K562 (cell line): Measurements from ENCODE around the gene MGST3. TPM values are rescaled to one million over a fixed set of nuclear protein-coding genes. Genes with fewer than 3 reads are reported as not detected.

Source experiments
- E2F6 ChIP-seq, 2 experiments: IDR thresholded peaks; 2 replicates each; pipeline ENCODE4 v1.6.1; 2011; ENCODE audit warnings: borderline replicate concordance in 1 of 2, control low read depth in 1 of 2, low read depth in 1 of 2, low read length in 1 of 2, mild to moderate bottlenecking in 1 of 2, mixed read lengths in 1 of 2, moderate library complexity in 1 of 2; ENCODE audit not compliant: insufficient read depth in 1 of 2, insufficient read length in 1 of 2, poor library complexity in 1 of 2, severe bottlenecking in 1 of 2; ENCODE audit errors: extremely low read depth in 1 of 2
- FOXK2 ChIP-seq, 2 experiments: fragments of 450-650 bp; IDR thresholded peaks in 1 of 2; conservative IDR thresholded peaks in 1 of 2; 2 replicates each; pipeline ENCODE4 v1.6.1; 2016; ENCODE audit warnings: low read depth in 2 of 2, mild to moderate bottlenecking in 1 of 2
- NR4A1 ChIP-seq, 2 experiments: fragments of 250-450 bp in 1 of 2; fragments of 450-650 bp in 1 of 2; sonication (Bioruptor Pico) in 1 of 2; IDR thresholded peaks; 2 replicates each; pipeline versions ENCODE4 v1.4.0 to v1.6.1; 2016 to 2020; ENCODE audit warnings: mild to moderate bottlenecking in 2 of 2, missing compliant biosample characterization in 1 of 2, missing genetic modification characterization in 1 of 2, moderate library complexity in 1 of 2
- POLR2H ChIP-seq: IDR thresholded peaks from 2 replicates; pipeline ENCODE4 v1.6.1; 2016; ENCODE audit warnings: missing genetic modification characterization, low read depth, mild to moderate bottlenecking, control low read depth, missing compliant biosample characterization, moderate library complexity
- SMARCB1 ChIP-seq: IDR thresholded peaks from 2 replicates; pipeline ENCODE4 v1.6.1; 2011; ENCODE audit warnings: improper control_type of control experiment, low read depth; ENCODE audit not compliant: insufficient read length
- TAF15 ChIP-seq: fragments of 200-400 bp; formaldehyde crosslinking; IDR thresholded peaks from 2 replicates; pipeline ENCODE4 v1.6.1; 2017; ENCODE audit warnings: mild to moderate bottlenecking, low read depth, low read length, moderate library complexity
- ZNF384 ChIP-seq: IDR thresholded peaks from 2 replicates; pipeline ENCODE4 v1.6.1; 2012; ENCODE audit warnings: low read depth, low read length, improper control_type of control experiment
- polyA plus RNA-seq, 8 experiments: library from polyadenylated mRNA; depleted of rRNA in 4 of 8; stranded (reverse) in 5 of 8; unstranded in 3 of 8; fragments of >200 nt; fragmentation: Nextera tagmentation in 2 of 8; fragmentation: Illumina TruSeq in 1 of 8; extraction: Ambion mirVana in 2 of 8; extraction: Trizol in 1 of 8; gene quantifications; 2 replicates each; pipeline versions ENCODE4 v1.2.1 to v1.2.3, GENCODE V29; 2011 to 2014; ENCODE audit warnings: inconsistent platforms in 1 of 8, missing spikeins in 1 of 8
- total RNA-seq, 7 experiments: library from RNA; depleted of rRNA in 6 of 7; stranded (reverse); fragments of >200 nt in 6 of 7; fragmentation: Illumina TruSeq in 2 of 7; extraction: Trizol in 2 of 7; gene quantifications; 2 replicates each; pipeline versions ENCODE4 v1.2.1 to v1.2.3, GENCODE V29; 2011 to 2021; ENCODE audit warnings: low replicate concordance in 1 of 7
- TF ChIP-seq, protein P1 (sequence below): fragments of 250-450 bp; sonication (Bioruptor Pico); IDR thresholded peaks from 2 replicates; pipeline ENCODE4 v1.4.0; 2020; ENCODE audit warnings: mild to moderate bottlenecking
- TF ChIP-seq, protein P2 (sequence below): fragments of 250-450 bp; sonication (Bioruptor Pico); IDR thresholded peaks from 2 replicates; pipeline ENCODE4 v1.4.0; 2020; ENCODE audit warnings: mild to moderate bottlenecking, moderate library complexity
- TF ChIP-seq, protein P3 (sequence below): sonication (generic); formaldehyde crosslinking; IDR thresholded peaks from 2 replicates; pipeline ENCODE4 v1.8.1; 2022; ENCODE audit warnings: missing genetic modification reagents
- TF ChIP-seq, protein P4 (sequence below): fragments of 450-650 bp; formaldehyde crosslinking; IDR thresholded peaks from 2 replicates; pipeline ENCODE4 v1.4.0; 2022; ENCODE audit warnings: missing genetic modification characterization
- TF ChIP-seq, protein P5 (sequence below): IDR thresholded peaks from 2 replicates; pipeline ENCODE4 v1.6.1; 2014; ENCODE audit warnings: antibody characterized with exemption
- TF ChIP-seq, protein P6 (sequence below), 2 experiments: fragments of 200-800 bp in 1 of 2; sonication (Bioruptor generic) in 1 of 2; sonication (generic) in 1 of 2; formaldehyde crosslinking in 1 of 2; IDR thresholded peaks in 1 of 2; conservative IDR thresholded peaks in 1 of 2; 2 replicates each; pipeline versions ENCODE4 v1.5.0 to v1.6.1; 2016 to 2020; ENCODE audit warnings: missing compliant biosample characterization in 1 of 2, missing genetic modification characterization in 1 of 2, missing genetic modification reagents in 1 of 2

The MGST3 gene
- total and polyA plus RNA-seq, 9 of the 15 experiments (the other 6 are each of a cell fraction or from before 2014, with no cell fraction given) = 70.7 to 287 (median 105) TPM

- TF ChIP-seq, protein P1, sequence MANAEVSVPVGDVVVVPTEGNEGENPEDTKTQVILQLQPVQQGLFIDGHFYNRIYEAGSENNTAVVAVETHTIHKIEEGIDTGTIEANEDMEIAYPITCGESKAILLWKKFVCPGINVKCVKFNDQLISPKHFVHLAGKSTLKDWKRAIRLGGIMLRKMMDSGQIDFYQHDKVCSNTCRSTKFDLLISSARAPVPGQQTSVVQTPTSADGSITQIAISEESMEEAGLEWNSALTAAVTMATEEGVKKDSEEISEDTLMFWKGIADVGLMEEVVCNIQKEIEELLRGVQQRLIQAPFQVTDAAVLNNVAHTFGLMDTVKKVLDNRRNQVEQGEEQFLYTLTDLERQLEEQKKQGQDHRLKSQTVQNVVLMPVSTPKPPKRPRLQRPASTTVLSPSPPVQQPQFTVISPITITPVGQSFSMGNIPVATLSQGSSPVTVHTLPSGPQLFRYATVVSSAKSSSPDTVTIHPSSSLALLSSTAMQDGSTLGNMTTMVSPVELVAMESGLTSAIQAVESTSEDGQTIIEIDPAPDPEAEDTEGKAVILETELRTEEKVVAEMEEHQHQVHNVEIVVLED (CRISPR knock-in tag) = no peak
- peak; percentile 53 to 54; a peak in 2 of 4 replicates for TF ChIP-seq FOXK2 (conservative IDR thresholded peaks at IDR 0.05 in 1 of 2, IDR thresholded peaks at IDR 0.05 in 1 of 2; ENCODE audit: low read depth in 2 of 2)
- TF ChIP-seq E2F6 (IDR thresholded peaks at IDR 0.05; ENCODE audit: borderline replicate concordance in 1 of 2, extremely low read depth in 1 of 2, insufficient read depth in 1 of 2, insufficient read length in 1 of 2, low read depth in 1 of 2, low read length in 1 of 2, poor library complexity in 1 of 2, severe bottlenecking in 1 of 2) = peak in 1 of 2 experiments; percentile 53
- TF ChIP-seq ZNF384 = no peak
- TF ChIP-seq, protein P2, sequence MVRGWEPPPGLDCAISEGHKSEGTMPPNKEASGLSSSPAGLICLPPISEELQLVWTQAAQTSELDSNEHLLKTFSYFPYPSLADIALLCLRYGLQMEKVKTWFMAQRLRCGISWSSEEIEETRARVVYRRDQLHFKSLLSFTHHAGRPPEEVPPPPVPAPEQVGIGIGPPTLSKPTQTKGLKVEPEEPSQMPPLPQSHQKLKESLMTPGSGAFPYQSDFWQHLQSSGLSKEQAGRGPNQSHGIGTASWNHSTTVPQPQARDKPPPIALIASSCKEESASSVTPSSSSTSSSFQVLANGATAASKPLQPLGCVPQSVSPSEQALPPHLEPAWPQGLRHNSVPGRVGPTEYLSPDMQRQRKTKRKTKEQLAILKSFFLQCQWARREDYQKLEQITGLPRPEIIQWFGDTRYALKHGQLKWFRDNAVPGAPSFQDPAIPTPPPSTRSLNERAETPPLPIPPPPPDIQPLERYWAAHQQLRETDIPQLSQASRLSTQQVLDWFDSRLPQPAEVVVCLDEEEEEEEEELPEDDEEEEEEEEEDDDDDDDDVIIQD (CRISPR knock-in tag) = no peak
- no peak for TF ChIP-seq NR4A1 (CRISPR knock-in tag; IDR thresholded peaks at IDR 0.05)
- no peak for TF ChIP-seq NR4A1 (tag; IDR thresholded peaks at IDR 0.05)
- TF ChIP-seq TAF15 = no peak
- TF ChIP-seq, protein P3, sequence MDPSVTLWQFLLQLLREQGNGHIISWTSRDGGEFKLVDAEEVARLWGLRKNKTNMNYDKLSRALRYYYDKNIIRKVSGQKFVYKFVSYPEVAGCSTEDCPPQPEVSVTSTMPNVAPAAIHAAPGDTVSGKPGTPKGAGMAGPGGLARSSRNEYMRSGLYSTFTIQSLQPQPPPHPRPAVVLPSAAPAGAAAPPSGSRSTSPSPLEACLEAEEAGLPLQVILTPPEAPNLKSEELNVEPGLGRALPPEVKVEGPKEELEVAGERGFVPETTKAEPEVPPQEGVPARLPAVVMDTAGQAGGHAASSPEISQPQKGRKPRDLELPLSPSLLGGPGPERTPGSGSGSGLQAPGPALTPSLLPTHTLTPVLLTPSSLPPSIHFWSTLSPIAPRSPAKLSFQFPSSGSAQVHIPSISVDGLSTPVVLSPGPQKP (CRISPR knock-in tag) = no peak
- no peak for TF ChIP-seq SMARCB1
- TF ChIP-seq, protein P4, sequence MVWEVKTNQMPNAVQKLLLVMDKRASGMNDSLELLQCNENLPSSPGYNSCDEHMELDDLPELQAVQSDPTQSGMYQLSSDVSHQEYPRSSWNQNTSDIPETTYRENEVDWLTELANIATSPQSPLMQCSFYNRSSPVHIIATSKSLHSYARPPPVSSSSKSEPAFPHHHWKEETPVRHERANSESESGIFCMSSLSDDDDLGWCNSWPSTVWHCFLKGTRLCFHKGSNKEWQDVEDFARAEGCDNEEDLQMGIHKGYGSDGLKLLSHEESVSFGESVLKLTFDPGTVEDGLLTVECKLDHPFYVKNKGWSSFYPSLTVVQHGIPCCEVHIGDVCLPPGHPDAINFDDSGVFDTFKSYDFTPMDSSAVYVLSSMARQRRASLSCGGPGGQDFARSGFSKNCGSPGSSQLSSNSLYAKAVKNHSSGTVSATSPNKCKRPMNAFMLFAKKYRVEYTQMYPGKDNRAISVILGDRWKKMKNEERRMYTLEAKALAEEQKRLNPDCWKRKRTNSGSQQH (CRISPR knock-in tag) = no peak
- TF ChIP-seq, protein P5, sequence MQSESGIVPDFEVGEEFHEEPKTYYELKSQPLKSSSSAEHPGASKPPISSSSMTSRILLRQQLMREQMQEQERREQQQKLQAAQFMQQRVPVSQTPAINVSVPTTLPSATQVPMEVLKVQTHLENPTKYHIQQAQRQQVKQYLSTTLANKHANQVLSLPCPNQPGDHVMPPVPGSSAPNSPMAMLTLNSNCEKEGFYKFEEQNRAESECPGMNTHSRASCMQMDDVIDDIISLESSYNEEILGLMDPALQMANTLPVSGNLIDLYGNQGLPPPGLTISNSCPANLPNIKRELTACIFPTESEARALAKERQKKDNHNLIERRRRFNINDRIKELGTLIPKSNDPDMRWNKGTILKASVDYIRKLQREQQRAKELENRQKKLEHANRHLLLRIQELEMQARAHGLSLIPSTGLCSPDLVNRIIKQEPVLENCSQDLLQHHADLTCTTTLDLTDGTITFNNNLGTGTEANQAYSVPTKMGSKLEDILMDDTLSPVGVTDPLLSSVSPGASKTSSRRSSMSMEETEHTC = no peak
- TF ChIP-seq, protein P6, sequence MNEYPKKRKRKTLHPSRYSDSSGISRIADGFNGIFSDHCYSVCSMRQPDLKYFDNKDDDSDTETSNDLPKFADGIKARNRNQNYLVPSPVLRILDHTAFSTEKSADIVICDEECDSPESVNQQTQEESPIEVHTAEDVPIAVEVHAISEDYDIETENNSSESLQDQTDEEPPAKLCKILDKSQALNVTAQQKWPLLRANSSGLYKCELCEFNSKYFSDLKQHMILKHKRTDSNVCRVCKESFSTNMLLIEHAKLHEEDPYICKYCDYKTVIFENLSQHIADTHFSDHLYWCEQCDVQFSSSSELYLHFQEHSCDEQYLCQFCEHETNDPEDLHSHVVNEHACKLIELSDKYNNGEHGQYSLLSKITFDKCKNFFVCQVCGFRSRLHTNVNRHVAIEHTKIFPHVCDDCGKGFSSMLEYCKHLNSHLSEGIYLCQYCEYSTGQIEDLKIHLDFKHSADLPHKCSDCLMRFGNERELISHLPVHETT (CRISPR knock-in tag; conservative IDR thresholded peaks at IDR 0.05 in 1 of 2, IDR thresholded peaks at IDR 0.05 in 1 of 2) = peak in 1 of 2 experiments; percentile 82; a peak in 1 of 4 replicates
- peak; percentile 76 for TF ChIP-seq POLR2H
Measured at GRCh38 chr1:165697881-165698760, 67.1 kb downstream of the MGST3 start, which contains the start of gene ALDH9A1 (continued).
